GM04503 (cell line): ENCODE data around the gene C2orf49.

Experiments
- DNase-seq: peaks from one replicate; pipeline ENCODE4 v3.0.0-alpha.2; 2012; ENCODE audit warnings: low read depth

C2orf49 gene

DNA sequence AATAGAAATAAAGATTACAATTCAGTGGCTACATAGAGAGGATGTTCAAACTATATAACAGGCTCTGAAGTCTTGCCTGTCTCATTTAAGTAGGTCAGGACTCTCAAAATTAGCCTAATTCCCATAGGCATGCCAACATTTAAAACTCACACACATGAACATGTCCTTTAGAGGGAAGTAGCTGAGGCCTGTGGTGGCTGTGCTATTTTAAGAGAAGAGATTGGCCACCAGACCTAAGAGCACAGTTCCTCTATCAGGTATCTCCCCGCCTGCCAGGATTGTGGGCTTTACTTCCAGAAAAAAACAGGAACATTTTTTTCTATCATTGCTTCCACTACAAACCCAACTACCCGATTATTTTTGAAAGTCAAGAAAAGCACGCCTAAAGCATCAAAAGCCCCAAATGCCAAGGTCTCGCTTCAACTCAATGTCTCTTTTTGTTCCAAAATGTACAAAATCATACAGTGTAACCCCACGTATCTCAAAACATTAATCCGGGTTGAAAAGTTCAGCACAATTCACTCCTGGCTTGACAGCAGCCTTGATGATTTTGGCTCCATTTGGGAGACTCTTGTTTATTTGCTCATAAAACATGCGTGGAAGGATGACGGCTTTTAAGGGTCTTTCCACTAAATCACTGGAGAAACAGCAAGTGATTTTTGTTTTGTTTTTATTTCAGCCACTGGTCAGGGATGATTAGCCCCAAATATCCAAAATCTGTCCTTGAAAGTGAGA, 46.3 kb downstream of the C2orf49 start:
- no peak for DNase-seq

DNA sequence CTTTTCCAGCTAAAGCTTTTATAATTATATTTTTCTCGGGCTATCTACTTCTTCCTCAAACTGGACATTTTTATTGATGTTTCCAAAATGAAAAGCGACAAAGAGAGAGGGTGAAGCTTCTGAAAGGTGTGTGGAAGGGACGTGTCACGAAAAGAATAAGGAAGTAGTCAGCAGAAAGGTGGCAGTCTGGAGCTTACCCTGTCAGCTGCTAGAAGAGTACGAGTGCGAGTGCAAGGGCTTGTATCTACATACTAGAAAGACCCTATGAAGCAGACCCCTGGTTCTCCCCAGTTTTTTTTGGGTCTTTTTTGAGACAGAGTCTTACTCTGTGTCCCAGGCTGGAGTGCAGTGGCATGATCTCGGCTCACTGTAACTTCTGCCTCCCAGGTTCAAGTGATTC, 46.9 kb downstream of the C2orf49 start:
- no peak for DNase-seq

DNA sequence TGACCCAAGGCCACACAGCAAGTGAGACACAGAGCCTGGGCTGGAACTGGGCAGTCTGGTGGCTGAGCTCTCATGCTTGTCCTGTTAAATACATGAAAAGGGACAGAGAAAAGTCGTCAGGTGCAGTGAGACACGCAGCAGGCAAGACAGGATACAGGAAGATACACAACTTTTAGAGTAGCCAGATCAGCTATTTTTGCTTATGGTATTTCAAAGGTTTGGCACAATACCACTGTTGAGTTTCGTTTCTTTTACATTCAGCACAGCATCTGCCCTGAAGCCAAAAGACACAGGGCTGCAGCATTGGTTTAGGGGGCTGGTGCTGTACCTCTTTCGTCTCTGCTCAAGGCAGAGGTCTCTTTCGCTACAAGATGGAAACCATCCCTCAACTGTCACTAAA, 47.5 kb downstream of the C2orf49 start:
- no peak for DNase-seq

DNA sequence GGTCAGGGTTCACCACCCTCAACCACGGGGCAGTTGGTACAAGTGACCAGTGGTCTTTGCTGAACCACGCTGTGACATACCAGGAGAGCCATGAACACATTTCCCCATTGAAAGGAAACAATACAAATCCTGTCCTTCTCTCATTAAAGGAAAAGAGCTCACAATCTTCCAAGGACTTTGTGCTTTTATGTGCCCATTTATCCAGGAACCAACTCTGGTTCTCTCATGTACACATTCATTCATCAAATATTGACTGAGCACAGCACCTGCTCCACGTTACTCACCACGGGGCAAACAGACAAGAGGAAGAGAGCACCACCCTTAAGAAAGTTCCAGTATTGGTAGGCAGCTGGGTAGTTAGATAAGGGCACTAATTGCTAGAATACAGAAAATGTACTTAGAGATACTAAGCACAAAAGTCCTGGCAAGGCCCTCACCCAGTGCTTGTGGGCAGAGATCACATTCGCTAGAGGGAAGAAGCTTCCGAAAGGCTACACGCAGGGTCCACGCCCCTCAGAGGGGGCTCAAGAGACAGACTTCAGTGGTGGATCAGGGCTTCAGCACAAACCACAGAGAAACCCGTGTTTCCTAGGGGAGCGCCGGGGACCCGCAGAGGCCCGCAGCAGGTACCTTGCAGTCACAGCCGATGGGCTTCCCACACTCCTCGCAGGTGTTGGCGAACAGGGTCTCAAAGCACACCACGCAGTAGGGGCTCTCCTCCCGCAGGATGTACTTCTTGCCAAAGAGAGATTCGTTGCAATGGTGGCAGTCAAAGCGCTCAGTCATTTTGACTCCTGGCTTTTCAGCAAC, 48.6 kb downstream of the C2orf49 start:
- DNase-seq: no peak

DNA sequence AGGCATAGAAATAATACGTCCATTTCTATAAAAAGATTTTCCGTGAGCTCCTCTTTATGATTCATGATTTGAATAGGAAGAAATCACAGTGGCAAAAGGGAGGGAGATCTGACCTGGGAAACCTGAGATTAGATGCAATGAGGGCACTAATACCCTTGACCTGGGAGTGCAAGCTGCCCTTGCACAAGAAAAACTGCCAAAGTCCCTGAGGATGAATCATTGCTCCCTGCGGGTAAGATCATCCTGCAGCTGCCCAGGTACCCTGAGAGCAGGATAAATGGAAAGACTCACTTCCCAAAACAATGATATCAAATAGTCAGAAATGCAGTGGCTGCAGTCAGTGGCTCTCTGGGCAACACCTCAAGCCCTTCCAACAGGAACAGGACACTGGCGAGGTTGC, 49.9 kb downstream of the C2orf49 start:
- no peak for DNase-seq

DNA sequence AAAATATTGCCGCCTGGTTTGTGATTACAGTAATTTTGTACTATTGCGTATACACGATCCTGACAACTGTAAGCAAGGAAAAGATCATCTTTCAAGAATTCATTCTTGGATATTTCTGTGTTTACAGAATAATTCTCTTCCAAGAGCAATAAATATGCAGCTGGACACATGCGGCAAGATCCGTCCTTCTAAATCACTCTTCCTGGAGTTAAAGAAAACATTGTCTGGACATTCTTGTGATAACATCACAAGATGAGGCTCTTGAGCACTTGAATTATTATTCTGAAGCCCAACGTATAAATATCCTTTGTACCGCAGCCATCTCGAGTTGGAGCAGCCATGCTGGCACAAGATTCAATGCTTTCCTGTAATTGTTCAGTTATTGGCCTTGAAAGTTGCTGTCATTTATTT, 51.6 kb downstream of the C2orf49 start:
- DNase-seq: peak; percentile 95

- DNase-seq: no peak
Observed at GRCh38 chr2:105390454-105390853, 53.1 kb downstream of the C2orf49 start.

- DNase-seq: no peak
Observed at GRCh38 chr2:105391058-105391627, 53.8 kb downstream of the C2orf49 start.

GRCh38 chr2:105391763-105392662, 54.7 kb downstream of the C2orf49 start:
- no peak for DNase-seq

DNA sequence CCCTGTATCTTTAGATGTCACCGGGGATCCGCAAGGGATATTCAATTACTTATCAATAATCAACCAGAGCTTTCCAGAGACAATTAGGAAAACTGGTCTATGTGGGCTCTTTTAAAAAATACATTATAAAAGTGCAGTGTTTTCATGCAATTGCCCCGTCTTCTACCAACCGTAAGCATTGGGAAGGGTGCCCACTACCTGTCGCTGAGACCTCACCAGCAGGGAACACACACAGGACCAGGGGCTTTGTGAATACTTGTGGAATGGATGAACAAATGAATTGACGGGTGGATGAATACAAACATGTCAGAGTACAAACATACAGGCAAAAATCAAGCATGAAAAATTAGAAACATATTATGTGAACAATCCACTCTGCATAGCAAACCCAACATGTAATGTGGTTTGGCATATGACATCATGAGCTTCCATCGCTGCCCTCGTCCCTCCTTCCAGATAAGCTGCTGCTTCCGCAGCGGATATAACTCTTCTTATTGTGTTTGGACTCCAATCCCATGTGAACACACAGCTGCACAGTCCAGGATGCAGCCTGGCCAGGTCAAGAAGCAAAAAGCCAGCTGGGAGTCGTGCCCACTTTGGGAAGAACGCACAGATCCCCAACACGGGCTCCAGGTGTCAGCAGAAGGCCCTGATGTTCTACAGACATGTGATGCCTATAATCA, 56.2 kb downstream of the C2orf49 start:
- DNase-seq: no peak

GRCh38 chr2:105394951-105395611, 57.7 kb downstream of the C2orf49 start:
- DNase-seq: no peak

- DNase-seq: no peak
Observed at GRCh38 chr2:105395691-105396090, 58.4 kb downstream of the C2orf49 start.

DNA sequence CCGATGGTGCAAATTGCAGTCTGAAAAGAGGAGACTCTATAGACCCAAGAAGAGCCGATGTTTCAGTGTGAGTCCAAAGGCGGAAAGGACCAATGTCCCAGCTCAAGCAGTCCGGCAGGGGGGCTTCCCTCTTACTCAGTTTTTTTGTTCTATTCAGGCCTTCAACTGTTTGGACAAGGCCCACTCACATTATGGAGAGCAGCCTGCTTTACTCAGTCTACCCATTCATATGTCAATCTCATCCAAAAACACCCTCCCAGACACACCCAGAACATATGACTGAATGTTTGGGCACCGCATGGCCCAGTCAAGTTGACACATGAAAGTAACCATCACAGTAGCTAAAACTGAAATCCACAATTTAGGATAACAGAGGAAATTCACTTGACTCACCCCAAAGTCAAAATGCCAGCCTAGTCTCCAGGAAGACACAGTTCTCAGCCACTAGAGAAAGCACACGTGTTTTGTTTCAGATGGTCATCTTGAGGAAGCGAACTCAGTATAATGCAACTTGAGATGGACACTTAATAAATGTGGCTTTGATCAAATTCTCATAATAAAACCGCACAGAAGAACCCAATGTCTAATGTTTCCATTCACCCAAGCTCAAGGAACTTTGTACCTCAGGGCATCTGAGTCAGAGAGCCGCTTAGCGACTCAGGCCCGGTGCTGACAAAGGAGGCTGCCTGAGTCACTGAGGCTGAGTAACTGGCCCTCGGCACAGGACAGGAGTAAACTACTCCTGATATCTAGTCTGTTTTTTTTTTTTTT, 59.1 kb downstream of the C2orf49 start:
- DNase-seq: peak; percentile 92

DNA sequence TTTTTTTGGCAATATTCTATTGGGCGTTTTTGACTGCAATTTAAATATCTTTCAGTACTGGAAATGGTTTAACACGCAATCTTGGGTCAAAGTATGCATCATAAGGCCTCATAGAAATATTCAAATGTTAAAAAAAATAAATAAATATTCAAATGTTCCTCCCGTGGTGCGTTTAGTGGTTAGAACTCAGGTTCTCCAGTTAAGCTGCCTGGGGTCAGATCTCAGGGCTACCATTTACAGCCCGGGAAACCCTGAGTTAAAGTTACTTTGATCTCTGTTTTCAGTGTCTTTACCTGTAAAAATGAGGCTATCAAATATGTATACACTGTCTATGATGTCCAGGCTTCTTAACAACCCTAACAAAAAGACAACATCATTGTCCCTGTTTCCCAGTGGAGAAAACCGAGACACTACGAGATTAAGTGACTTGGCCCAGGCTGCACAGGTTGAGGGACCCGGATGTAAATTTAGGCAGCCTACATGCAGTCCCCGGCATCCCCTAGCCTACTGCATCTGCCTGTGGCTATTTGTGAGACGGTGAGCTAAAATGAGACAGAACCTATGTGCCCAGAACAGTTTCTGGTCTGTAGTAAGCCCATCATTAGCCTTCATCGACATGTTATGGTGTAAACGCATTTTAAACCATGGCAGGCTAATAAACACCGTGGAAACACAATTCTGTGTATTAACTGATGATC, 59.8 kb downstream of the C2orf49 start:
- DNase-seq: no peak

DNA sequence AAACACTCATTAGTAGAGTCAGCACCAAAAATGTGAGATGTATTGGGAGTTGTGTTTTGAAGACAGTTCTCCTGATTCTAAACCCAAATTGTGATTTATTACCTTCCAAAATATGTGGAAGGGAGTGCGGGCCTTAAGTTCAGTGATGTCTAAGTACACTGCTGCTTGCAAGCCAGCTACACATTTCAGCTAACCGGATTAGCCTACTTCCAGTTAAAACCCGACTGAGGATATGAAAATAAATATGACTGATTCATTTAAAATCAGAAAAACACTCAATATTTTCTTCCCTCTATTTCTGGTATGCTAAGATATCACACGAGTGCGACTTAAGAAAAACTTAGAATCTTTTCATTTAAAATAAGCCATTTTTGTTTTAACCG, 60.6 kb downstream of the C2orf49 start:
- DNase-seq: no peak

GRCh38 chr2:105398336-105399206, 61.2 kb downstream of the C2orf49 start, which contains the start of gene FHL2:
TSS of gene FHL2 (minus strand) at chr2:105399051. CDS start at chr2:105386516, 12,535 bp downstream.
- no peak for DNase-seq
